HepG2 (cell line): ENCODE data around the gene FLAD1. TPM values are rescaled to one million over a fixed set of nuclear protein-coding genes. Genes with fewer than 3 reads are reported as not detected.
A peak's percentile ranks its signal among the peaks of the same experiment; 100 is the strongest.

Experiments
- ELF4 ChIP-seq: sonication (generic); formaldehyde crosslinking; IDR thresholded peaks from 2 replicates; pipeline ENCODE4 v1.5.0; 2020; ENCODE audit warnings: missing genetic modification reagents, mild to moderate bottlenecking, moderate library complexity, borderline replicate concordance
- FOXA3 ChIP-seq: IDR thresholded peaks from 2 replicates; pipeline ENCODE4 v1.6.1; 2016; ENCODE audit warnings: missing genetic modification reagents, missing compliant biosample characterization
- FOXK1 ChIP-seq: sonication (generic); formaldehyde crosslinking; IDR thresholded peaks from 2 replicates; pipeline ENCODE4 v1.4.0; 2020; ENCODE audit warnings: low read depth, missing genetic modification reagents, borderline replicate concordance
- KDM5A ChIP-seq: fragments of 200-600 bp; sonication (generic); IDR thresholded peaks from 2 replicates; pipeline ENCODE4 v1.7.0; 2018; ENCODE audit warnings: antibody characterized with exemption, mild to moderate bottlenecking, low read length, borderline replicate concordance
- NFYB ChIP-seq: sonication (generic); formaldehyde crosslinking; IDR thresholded peaks from 2 replicates; pipeline ENCODE4 v1.4.0; 2020; ENCODE audit warnings: missing genetic modification reagents
- PHF20 ChIP-seq: sonication (generic); formaldehyde crosslinking; IDR thresholded peaks from 2 replicates; pipeline ENCODE4 v1.5.0; 2020; ENCODE audit warnings: mild to moderate bottlenecking, missing genetic modification reagents
- RAD21 ChIP-seq: fragments of 450-650 bp; formaldehyde crosslinking; IDR thresholded peaks from 2 replicates; pipeline ENCODE4 v1.5.0; 2020; ENCODE audit warnings: mild to moderate bottlenecking
- RAD51 ChIP-seq: fragments of 450-650 bp; IDR thresholded peaks from 2 replicates; pipeline ENCODE4 v1.6.1; 2016; ENCODE audit warnings: borderline replicate concordance
- RFX5 ChIP-seq: IDR thresholded peaks from 2 replicates; pipeline ENCODE4 v1.6.1; 2011; ENCODE audit warnings: low read depth, low read length, improper control_type of control experiment
- RXRA ChIP-seq: sonication (generic); formaldehyde crosslinking; IDR thresholded peaks from 2 replicates; pipeline ENCODE4 v1.5.1; 2020; ENCODE audit warnings: missing genetic modification reagents
- SP2 ChIP-seq: sonication (generic); formaldehyde crosslinking; IDR thresholded peaks from 2 replicates; pipeline ENCODE4 v1.5.1; 2020; ENCODE audit warnings: mild to moderate bottlenecking, missing genetic modification reagents
- TAF1 ChIP-seq: sonication (generic); formaldehyde crosslinking; IDR thresholded peaks from 2 replicates; pipeline ENCODE4 v1.4.0; 2020; ENCODE audit warnings: missing genetic modification reagents
- THAP11 ChIP-seq: IDR thresholded peaks from 2 replicates; pipeline ENCODE4 v1.6.1; 2016; ENCODE audit warnings: missing biosample characterization, missing genetic modification reagents
- ZBTB7B ChIP-seq: sonication (generic); formaldehyde crosslinking; IDR thresholded peaks from 2 replicates; pipeline ENCODE4 v1.4.0; 2020; ENCODE audit warnings: missing genetic modification reagents
- ZFP1 ChIP-seq: IDR thresholded peaks from 2 replicates; pipeline ENCODE4 v1.6.1; 2016
- ZNF589 ChIP-seq: sonication (generic); formaldehyde crosslinking; conservative IDR thresholded peaks from 2 replicates; pipeline ENCODE4 v1.8.0; 2022; ENCODE audit warnings: mild to moderate bottlenecking, moderate library complexity, missing genetic modification reagents
- ZNF687 ChIP-seq: sonication (generic); formaldehyde crosslinking; IDR thresholded peaks from 2 replicates; pipeline ENCODE4 v1.5.1; 2020; ENCODE audit warnings: mild to moderate bottlenecking, missing genetic modification reagents, moderate library complexity
- polyA plus RNA-seq, 8 experiments: library from polyadenylated mRNA; depleted of rRNA in 3 of 8; stranded (reverse) in 7 of 8; unstranded in 1 of 8; fragments of >200 nt; fragmentation: Illumina TruSeq in 4 of 8; extraction: Trizol in 4 of 8; gene quantifications; 2 replicates each; pipeline versions ENCODE4 v1.2.1 to v1.2.3, GENCODE V29; 2011 to 2016; ENCODE audit warnings: low read depth in 4 of 8, missing spikeins in 1 of 8, mixed read lengths in 1 of 8; ENCODE audit not compliant: insufficient read depth in 1 of 8
- total RNA-seq, 5 experiments: library from RNA; depleted of rRNA; stranded (reverse); fragments of >200 nt; fragmentation: Illumina TruSeq; extraction: Trizol; gene quantifications; 2 replicates each; pipeline ENCODE4 v1.2.3, GENCODE V29; 2016; ENCODE audit warnings: low read depth in 1 of 5
- TF ChIP-seq, protein P1 (sequence below): sonication (generic); formaldehyde crosslinking; IDR thresholded peaks from 2 replicates; pipeline ENCODE4 v1.4.0; 2020; ENCODE audit warnings: missing genetic modification reagents, borderline replicate concordance
- TF ChIP-seq, protein P2 (sequence below): sonication (generic); formaldehyde crosslinking; IDR thresholded peaks from 2 replicates; pipeline ENCODE4 v1.5.0; 2020; ENCODE audit warnings: mild to moderate bottlenecking, missing genetic modification reagents, moderate library complexity

The FLAD1 gene
- total and polyA plus RNA-seq, 2 of the 13 experiments (the other 11 are each of a cell fraction or from before 2014, with no cell fraction given), result 25.9 to 32.8 TPM

- peak; percentile 29; the same call in 1 of the 2 replicates for TF ChIP-seq ELF4 (CRISPR knock-in tag)
- peak; percentile 81 for TF ChIP-seq SP2 (CRISPR knock-in tag)
- TF ChIP-seq RAD51, result peak; percentile 63
- TF ChIP-seq KDM5A, result peak; percentile 44; the same call in 1 of the 2 replicates
- no peak for TF ChIP-seq RFX5
- TF ChIP-seq ZNF687 (CRISPR knock-in tag), result peak; percentile 22; the same call in 1 of the 2 replicates
- TF ChIP-seq FOXA3 (CRISPR knock-in tag), result peak; percentile 22; the same call in 1 of the 2 replicates
- TF ChIP-seq NFYB (CRISPR knock-in tag), result peak; percentile 85
- no peak for TF ChIP-seq ZFP1 (CRISPR knock-in tag)
- TF ChIP-seq THAP11, result peak; percentile 9; the same call in 1 of the 2 replicates
- TF ChIP-seq, protein P1, sequence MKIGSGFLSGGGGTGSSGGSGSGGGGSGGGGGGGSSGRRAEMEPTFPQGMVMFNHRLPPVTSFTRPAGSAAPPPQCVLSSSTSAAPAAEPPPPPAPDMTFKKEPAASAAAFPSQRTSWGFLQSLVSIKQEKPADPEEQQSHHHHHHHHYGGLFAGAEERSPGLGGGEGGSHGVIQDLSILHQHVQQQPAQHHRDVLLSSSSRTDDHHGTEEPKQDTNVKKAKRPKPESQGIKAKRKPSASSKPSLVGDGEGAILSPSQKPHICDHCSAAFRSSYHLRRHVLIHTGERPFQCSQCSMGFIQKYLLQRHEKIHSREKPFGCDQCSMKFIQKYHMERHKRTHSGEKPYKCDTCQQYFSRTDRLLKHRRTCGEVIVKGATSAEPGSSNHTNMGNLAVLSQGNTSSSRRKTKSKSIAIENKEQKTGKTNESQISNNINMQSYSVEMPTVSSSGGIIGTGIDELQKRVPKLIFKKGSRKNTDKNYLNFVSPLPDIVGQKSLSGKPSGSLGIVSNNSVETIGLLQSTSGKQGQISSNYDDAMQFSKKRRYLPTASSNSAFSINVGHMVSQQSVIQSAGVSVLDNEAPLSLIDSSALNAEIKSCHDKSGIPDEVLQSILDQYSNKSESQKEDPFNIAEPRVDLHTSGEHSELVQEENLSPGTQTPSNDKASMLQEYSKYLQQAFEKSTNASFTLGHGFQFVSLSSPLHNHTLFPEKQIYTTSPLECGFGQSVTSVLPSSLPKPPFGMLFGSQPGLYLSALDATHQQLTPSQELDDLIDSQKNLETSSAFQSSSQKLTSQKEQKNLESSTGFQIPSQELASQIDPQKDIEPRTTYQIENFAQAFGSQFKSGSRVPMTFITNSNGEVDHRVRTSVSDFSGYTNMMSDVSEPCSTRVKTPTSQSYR (CRISPR knock-in tag), result peak; percentile 51; the same call in 1 of the 2 replicates
- 0 out of 2 replicates have a peak, but pooled peaks have one; percentile 13 for TF ChIP-seq RAD21 (CRISPR knock-in tag)
- TF ChIP-seq, protein P2, sequence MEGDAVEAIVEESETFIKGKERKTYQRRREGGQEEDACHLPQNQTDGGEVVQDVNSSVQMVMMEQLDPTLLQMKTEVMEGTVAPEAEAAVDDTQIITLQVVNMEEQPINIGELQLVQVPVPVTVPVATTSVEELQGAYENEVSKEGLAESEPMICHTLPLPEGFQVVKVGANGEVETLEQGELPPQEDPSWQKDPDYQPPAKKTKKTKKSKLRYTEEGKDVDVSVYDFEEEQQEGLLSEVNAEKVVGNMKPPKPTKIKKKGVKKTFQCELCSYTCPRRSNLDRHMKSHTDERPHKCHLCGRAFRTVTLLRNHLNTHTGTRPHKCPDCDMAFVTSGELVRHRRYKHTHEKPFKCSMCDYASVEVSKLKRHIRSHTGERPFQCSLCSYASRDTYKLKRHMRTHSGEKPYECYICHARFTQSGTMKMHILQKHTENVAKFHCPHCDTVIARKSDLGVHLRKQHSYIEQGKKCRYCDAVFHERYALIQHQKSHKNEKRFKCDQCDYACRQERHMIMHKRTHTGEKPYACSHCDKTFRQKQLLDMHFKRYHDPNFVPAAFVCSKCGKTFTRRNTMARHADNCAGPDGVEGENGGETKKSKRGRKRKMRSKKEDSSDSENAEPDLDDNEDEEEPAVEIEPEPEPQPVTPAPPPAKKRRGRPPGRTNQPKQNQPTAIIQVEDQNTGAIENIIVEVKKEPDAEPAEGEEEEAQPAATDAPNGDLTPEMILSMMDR (CRISPR knock-in tag), result 0 out of 2 replicates have a peak, but pooled peaks have one; percentile 1
- TF ChIP-seq PHF20 (CRISPR knock-in tag), result peak; percentile 48; the same call in 1 of the 2 replicates
- TF ChIP-seq TAF1 (CRISPR knock-in tag), result peak; percentile 51; the same call in 1 of the 2 replicates
- 0 out of 2 replicates have a peak, but pooled peaks have one; percentile 21 for TF ChIP-seq FOXK1 (CRISPR knock-in tag)
- TF ChIP-seq ZBTB7B (CRISPR knock-in tag), result peak; percentile 53; the same call in 1 of the 2 replicates
- no peak for TF ChIP-seq RXRA (CRISPR knock-in tag)
- TF ChIP-seq ZNF589 (CRISPR knock-in tag), result no peak
Observed at GRCh38 chr1:154955718-154956543, 27.2 kb upstream of the FLAD1 start, which contains the start of gene PBXIP1 (continued).
